HEK293 (cell line): ENCODE measurements around the gene ECD.

ENCODE experiments used
- CTCF ChIA-PET: fragments of 350-600 bp; formaldehyde crosslinking; extraction: SDS; loops from one replicate; lab custom pipeline; 2021; ENCODE audit warnings: antibody characterized with exemption; lab: Yijun Ruan, JAX
- POLR2A ChIA-PET: fragments of 300-600 bp; formaldehyde crosslinking; extraction: SDS; loops from one replicate; lab custom pipeline; 2020; ENCODE audit warnings: antibody characterized with exemption, inconsistent platforms; lab: Yijun Ruan, JAX
- H3K27ac ChIP-seq: fragments of 200-500 bp; sonication (Bioruptor generic); 2 replicates; pipeline ENCODE4 v1.5.1; 2014; ENCODE audit warnings: low read depth, low read length, control low read depth, inconsistent platforms; ENCODE audit errors: extremely low read depth
- H3K36me3 ChIP-seq, 2 experiments: fragments of 200-500 bp in 1 of 2; sonication (Bioruptor generic) in 1 of 2; 1 replicate in 1 of 2; 2 replicates in 1 of 2; pipeline ENCODE4 v1.5.1; 2014 to 2017; ENCODE audit warnings: inconsistent platforms in 2 of 2, low read length in 2 of 2; ENCODE audit not compliant: control insufficient read depth in 2 of 2, insufficient read depth in 1 of 2
- H3K4me1 ChIP-seq: fragments of 200-500 bp; sonication (Bioruptor generic); 2 replicates; pipeline ENCODE4 v1.5.1; 2014; ENCODE audit warnings: mild to moderate bottlenecking, low read length, inconsistent platforms; ENCODE audit not compliant: control insufficient read depth, insufficient read depth
- H3K4me3 ChIP-seq: 2 replicates; pipeline ENCODE4 v1.5.1; 2011; ENCODE audit warnings: low read depth, mild to moderate bottlenecking, control low read depth, low read length, moderate library complexity
- H3K9me3 ChIP-seq: fragments of 200-500 bp; sonication (Bioruptor generic); 2 replicates; pipeline ENCODE4 v1.5.1; 2014; ENCODE audit warnings: low read depth, low read length, inconsistent platforms; ENCODE audit not compliant: control insufficient read depth, insufficient read depth
- EGR2 ChIP-seq: fragments of 450-650 bp; formaldehyde crosslinking; IDR thresholded peaks from 2 replicates; pipeline ENCODE4 v1.5.1; 2016; ENCODE audit warnings: low read depth, missing biosample characterization, missing genetic modification characterization
- ELK4 ChIP-seq: IDR thresholded peaks from 2 replicates; pipeline ENCODE4 v1.6.1; 2011; ENCODE audit warnings: mild to moderate bottlenecking, low read depth, low read length, borderline replicate concordance
- INSM2 ChIP-seq: fragments of 450-650 bp; formaldehyde crosslinking; IDR thresholded peaks from 2 replicates; pipeline ENCODE4 v1.5.1; 2016; ENCODE audit warnings: missing biosample characterization, missing genetic modification characterization
- KLF16 ChIP-seq: fragments of 450-650 bp; formaldehyde crosslinking; IDR thresholded peaks from 2 replicates; pipeline ENCODE4 v1.5.1; 2017; ENCODE audit warnings: missing biosample characterization, missing genetic modification characterization
- KLF7 ChIP-seq: fragments of 450-650 bp; formaldehyde crosslinking; IDR thresholded peaks from 2 replicates; pipeline ENCODE4 v1.5.1; 2016; ENCODE audit warnings: missing biosample characterization, missing genetic modification characterization, borderline replicate concordance
- MYNN ChIP-seq: fragments of 450-650 bp; formaldehyde crosslinking; IDR thresholded peaks from 2 replicates; pipeline ENCODE4 v1.5.1; 2016; ENCODE audit warnings: missing biosample characterization, missing genetic modification characterization, borderline replicate concordance
- PRDM1 ChIP-seq: fragments of 450-650 bp; formaldehyde crosslinking; IDR thresholded peaks from 2 replicates; pipeline ENCODE4; 2016; ENCODE audit warnings: missing biosample characterization, missing genetic modification characterization
- REST ChIP-seq: fragments of 450-650 bp; formaldehyde crosslinking; IDR thresholded peaks from 2 replicates; pipeline ENCODE4 v1.5.1; 2016; ENCODE audit warnings: missing biosample characterization, missing genetic modification characterization
- SCRT1 ChIP-seq: fragments of 450-650 bp; formaldehyde crosslinking; IDR thresholded peaks from 2 replicates; pipeline ENCODE4 v1.5.1; 2016; ENCODE audit warnings: missing biosample characterization, missing genetic modification characterization, borderline replicate concordance
- SCRT2 ChIP-seq: fragments of 450-650 bp; formaldehyde crosslinking; IDR thresholded peaks from 2 replicates; pipeline ENCODE4 v1.5.1; 2016; ENCODE audit warnings: missing biosample characterization, missing genetic modification characterization
- SP3 ChIP-seq: fragments of 450-650 bp; formaldehyde crosslinking; IDR thresholded peaks from 2 replicates; pipeline ENCODE4 v1.5.1; 2016; ENCODE audit warnings: missing biosample characterization, missing genetic modification characterization
- ZBTB10 ChIP-seq: fragments of 450-650 bp; formaldehyde crosslinking; IDR thresholded peaks from 2 replicates; pipeline ENCODE4 v1.5.1; 2016; ENCODE audit warnings: missing biosample characterization, missing genetic modification characterization
- ZBTB44 ChIP-seq: fragments of 450-650 bp; IDR thresholded peaks from 2 replicates; pipeline ENCODE4 v1.5.1; 2018; ENCODE audit warnings: missing biosample characterization, mild to moderate bottlenecking, missing genetic modification characterization
- ZNF10 ChIP-seq: fragments of 450-650 bp; formaldehyde crosslinking; IDR thresholded peaks from 2 replicates; pipeline ENCODE4 v1.5.1; 2017; ENCODE audit warnings: missing biosample characterization, missing genetic modification characterization
- ZNF26 ChIP-seq: fragments of 450-650 bp; formaldehyde crosslinking; IDR thresholded peaks from 2 replicates; pipeline ENCODE4 v1.5.1; 2016; ENCODE audit warnings: missing biosample characterization, missing genetic modification characterization
- ZNF280D ChIP-seq: fragments of 450-650 bp; formaldehyde crosslinking; IDR thresholded peaks from 2 replicates; pipeline ENCODE4 v1.5.1; 2016; ENCODE audit warnings: missing biosample characterization, missing genetic modification characterization
- ZNF394 ChIP-seq: fragments of 450-650 bp; formaldehyde crosslinking; IDR thresholded peaks from 2 replicates; pipeline ENCODE4 v1.5.1; 2016; ENCODE audit warnings: missing biosample characterization, missing genetic modification characterization, mild to moderate bottlenecking, moderate library complexity, borderline replicate concordance

ECD gene

GRCh38 chr10:73096449-73097304 lies 71.1 kb downstream of the ECD start, which contains the start of gene P4HA1 (continued):
- peak; percentile 31; the same call in 1 of the 2 replicates for TF ChIP-seq INSM2 (tag by site-specific recombination)
- TF ChIP-seq MYNN = 0 out of 2 replicates have a peak, but pooled peaks have one; percentile 66
- TF ChIP-seq, all 188 proteins: peak for 78

GRCh38 chr10:73096041-73096448 lies 71.8 kb downstream of the ECD start:
- ChIA-PET POLR2A (interaction anchor here (0.6 to 2.9 kb wide), 15 partner anchors 9 to 823 kb away, joined by 3 to 52 read pairs (median 4); partner anchors contain the start of genes DDIT4, DNAJB12, DNAJC9 and ECD), CTCF (interaction anchor here (0.6 to 4.2 kb wide), 9 partner anchors 12 to 869 kb away, joined by 3 to 40 read pairs (median 3); partner anchors contain the start of gene NUDT13)
- Histone ChIP-seq H3K36me3 (peaks cover 0 to 3% of the 10 kb centered on the region in 2 experiments; a peak in 2 of 3 replicates), H3K27ac (peak overlapping the region; percentile 90), H3K4me1 (no peaks in the 10 kb centered on the region; the same call in 1 of the 2 replicates), H3K4me3 (peak overlapping the region; percentile 82), H3K9me3 (no peaks in the 10 kb centered on the region)
- TF ChIP-seq KLF7 (tag by site-specific recombination) = no peak
- TF ChIP-seq REST = no peak
- TF ChIP-seq ZNF280D (tag by site-specific recombination) = no peak
- TF ChIP-seq SCRT2 (tag by site-specific recombination) = peak; percentile 98
- TF ChIP-seq SP3 (tag by site-specific recombination) = no peak
- no peak for TF ChIP-seq ZNF26 (tag by site-specific recombination)
- TF ChIP-seq SCRT1 = peak; percentile 83
- TF ChIP-seq ELK4 = no peak
- no peak for TF ChIP-seq KLF16 (tag by site-specific recombination)
- peak; percentile 62; the same call in 1 of the 2 replicates for TF ChIP-seq PRDM1 (tag by site-specific recombination)
- no peak for TF ChIP-seq ZBTB10 (tag by site-specific recombination)
- TF ChIP-seq ZNF394 (tag by site-specific recombination) = no peak
- TF ChIP-seq ZBTB44 (tag by site-specific recombination) = 0 out of 2 replicates have a peak, but pooled peaks have one; percentile 33
- TF ChIP-seq EGR2 (tag by site-specific recombination) = no peak
- TF ChIP-seq ZNF10 (tag by site-specific recombination) = peak; percentile 72
